Daoy (cell line): ENCODE results near the gene RBP3. TPM values are rescaled to one million over a fixed set of nuclear protein-coding genes. Genes with fewer than 3 reads are reported as not detected.

ENCODE experiments used
- DNase-seq: peaks from one replicate; pipeline ENCODE4 v3.0.0-alpha.2; 2015; ENCODE audit warnings: low read depth
- total RNA-seq: library from RNA; depleted of rRNA; stranded (reverse); fragments of >200 nt; shearing (Covaris generic); gene quantifications from 2 replicates; pipeline ENCODE4 v1.2.3, GENCODE V29; 2014; rRNA removed

Gene RBP3
- total RNA-seq, 1 experiment from 2014 or later, result not detected

- DNase-seq, result no peak
Observed at GRCh38 chr10:47401210-47401609, 53.0 kb downstream of the RBP3 start.

- DNase-seq, result no peak
Observed at GRCh38 chr10:47401874-47402640, 53.9 kb downstream of the RBP3 start.

- peak; percentile 93 for DNase-seq
Observed at GRCh38 chr10:47402641-47403301, 54.6 kb downstream of the RBP3 start.

- DNase-seq, result peak; percentile 45
Observed at GRCh38 chr10:47403446-47404318, 55.5 kb downstream of the RBP3 start.

GRCh38 chr10:47404446-47404845 is 56.3 kb downstream of the RBP3 start:
- DNase-seq, result no peak

GRCh38 chr10:47404937-47405336 is 56.8 kb downstream of the RBP3 start:
- no peak for DNase-seq

GRCh38 chr10:47405857-47406547 is 57.8 kb downstream of the RBP3 start:
- DNase-seq, result no peak

GRCh38 chr10:47406548-47406869 is 58.3 kb downstream of the RBP3 start:
- no peak for DNase-seq

- DNase-seq, result peak; percentile 88
Observed at GRCh38 chr10:47406870-47407691, 58.9 kb downstream of the RBP3 start.

Other genes starting within 250 kb of the RBP3 start
- 0.23 TPM in 1 of 2 replicates, not detected in the other for gene GDF10, start 48.2 kb upstream of the RBP3 start, total RNA-seq
- gene GDF2, start 25.9 kb upstream of the RBP3 start, total RNA-seq, result not detected in 2 replicates
- gene ZNF488, start 35.9 kb downstream of the RBP3 start, total RNA-seq, result 0.97 and 1.1 TPM in 2 replicates
- gene ANXA8, start 135.8 kb downstream of the RBP3 start, total RNA-seq, result 9.7 and 10.1 TPM in 2 replicates
- not detected in 2 replicates for gene FAM25G, start 143.3 kb downstream of the RBP3 start, total RNA-seq
- 1.3 and 2.6 TPM in 2 replicates for gene AGAP9, start 175.3 kb downstream of the RBP3 start, total RNA-seq